HG03558 (cell line): ENCODE results near the gene KRT76.
"Not testable (repeated sequence)": the region's sequence is repeated elsewhere in the genome, so short reads cannot be mapped to it uniquely, and the experiment has no call there.

Source experiments
- ATAC-seq: cut with Tn5 transposase; IDR thresholded peaks from one replicate; pipeline ENCODE4 v1.9.1; 2021; ENCODE audit warnings: moderate number of reproducible peaks; ENCODE audit not compliant: unreplicated experiment; ENCODE audit errors: extremely low read depth

KRT76 gene

GRCh38 chr12:52798671-52799504 is 21.7 kb upstream of the KRT76 start:
- no peak for ATAC-seq

GRCh38 chr12:52798003-52798670 is 21.0 kb upstream of the KRT76 start:
- no peak for ATAC-seq

- no peak for ATAC-seq
These were observed 20.4 kb upstream of the KRT76 start for GRCh38 chr12:52797529-52797894.

- ATAC-seq: no peak
These were observed 19.8 kb upstream of the KRT76 start for GRCh38 chr12:52796839-52797528.

GRCh38 chr12:52796429-52796794 is 19.3 kb upstream of the KRT76 start:
- no peak for ATAC-seq

- no peak for ATAC-seq
These were observed 18.7 kb upstream of the KRT76 start, which contains the start of gene KRT3 for GRCh38 chr12:52795694-52796428. TSS of gene KRT3 (minus strand) at chr12:52796117. CDS start at chr12:52796042, 75 bp downstream.

- not testable (repeated sequence) for ATAC-seq
These were observed 18.2 kb upstream of the KRT76 start for GRCh38 chr12:52795332-52795674.

- ATAC-seq: no peak
These were observed 17.6 kb upstream of the KRT76 start for GRCh38 chr12:52794479-52795331.

- no peak for ATAC-seq
These were observed 15.3 kb upstream of the KRT76 start for GRCh38 chr12:52792185-52793029.

- no peak for ATAC-seq
These were observed 14.4 kb upstream of the KRT76 start for GRCh38 chr12:52791271-52792184.

GRCh38 chr12:52790427-52791270 is 13.5 kb upstream of the KRT76 start:
- no peak for ATAC-seq

- no peak for ATAC-seq
These were observed 12.7 kb upstream of the KRT76 start for GRCh38 chr12:52789637-52790426.

- no peak for ATAC-seq
These were observed 11.9 kb upstream of the KRT76 start for GRCh38 chr12:52788876-52789636.

GRCh38 chr12:52788192-52788875 is 11.2 kb upstream of the KRT76 start:
- no peak for ATAC-seq
